AG08396 (cell line): Measurements from ENCODE around the gene ZAP70.

Experiments used
- DNase-seq: peaks from one replicate; pipeline ENCODE4 v3.0.0; 2012; ENCODE audit warnings: low spot score, mixed read lengths

Gene ZAP70

DNA sequence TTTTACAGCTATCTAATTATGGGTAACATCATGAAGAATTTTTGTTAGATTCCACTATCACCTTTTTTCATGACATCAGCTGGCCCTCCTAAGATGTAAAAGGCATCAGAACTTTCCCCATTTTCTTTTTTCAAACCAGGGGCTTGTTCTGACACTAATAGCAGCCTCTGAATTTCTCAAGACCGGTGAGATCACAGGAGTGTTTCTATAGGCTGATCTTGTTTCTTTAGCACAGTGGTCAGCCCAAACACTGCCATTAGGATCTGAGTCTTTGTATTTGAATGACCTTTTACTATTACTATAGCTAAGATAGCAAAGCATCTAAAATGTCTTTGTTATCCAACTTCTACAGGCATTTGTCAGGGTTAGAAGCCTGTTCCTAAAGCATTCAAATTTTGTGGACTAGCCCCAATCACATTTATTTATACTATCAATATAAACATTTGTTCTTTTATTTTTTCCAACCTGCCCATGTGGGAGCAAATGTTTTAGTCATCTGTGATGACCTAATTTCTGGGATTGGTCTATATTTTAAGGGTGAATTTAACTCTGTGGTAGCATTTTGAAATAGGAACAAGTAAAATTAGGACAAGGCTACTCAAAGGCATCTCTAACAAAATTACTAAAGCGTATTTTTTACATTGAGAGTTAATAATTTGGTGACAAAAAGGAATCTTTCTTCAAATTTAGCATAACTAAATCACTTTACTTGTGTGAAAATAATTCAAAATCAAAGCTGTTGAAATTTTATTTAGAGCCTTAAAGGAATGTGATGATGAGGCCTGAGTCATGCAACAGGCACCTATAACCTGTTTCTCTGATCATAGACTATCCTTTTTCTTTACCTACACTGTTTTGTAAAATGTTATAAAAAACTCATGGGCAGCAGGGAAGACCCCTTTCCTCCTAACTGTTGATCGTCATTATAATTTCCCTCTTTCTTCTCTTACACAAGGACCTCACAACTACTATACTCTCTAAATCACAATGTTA lies 39.3 kb downstream of the ZAP70 start:
- DNase-seq: peak; percentile 39

DNA sequence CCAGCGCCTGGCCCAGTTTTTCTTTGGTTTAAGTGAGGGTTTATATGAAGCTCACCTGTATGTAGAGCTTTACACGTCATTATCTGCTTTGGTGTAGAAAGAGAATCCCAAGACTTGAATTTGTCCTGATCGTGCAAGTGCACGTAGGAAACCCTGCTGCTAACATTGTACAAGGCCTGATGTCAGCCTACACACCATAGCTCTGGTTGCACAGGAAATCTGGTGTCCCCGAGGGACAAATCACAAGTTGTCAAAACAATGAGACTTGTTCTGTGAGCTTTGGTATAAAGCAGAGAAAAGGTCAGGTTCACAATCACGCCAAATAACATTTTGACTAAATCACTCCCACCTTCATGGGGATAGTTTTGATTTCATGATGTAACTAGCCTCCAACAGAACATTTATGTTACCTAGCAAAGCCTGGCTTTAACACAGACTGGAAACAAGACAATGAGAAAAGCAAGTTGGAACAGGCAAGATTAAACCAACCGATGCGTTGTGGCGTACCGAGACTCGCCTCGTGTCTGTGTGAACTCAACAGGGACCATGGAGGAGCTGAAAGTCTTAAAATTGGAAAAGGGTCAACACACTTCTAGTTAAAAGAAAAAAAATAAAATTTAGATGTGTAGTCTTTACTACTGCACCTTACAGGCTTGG lies 41.4 kb downstream of the ZAP70 start:
- DNase-seq: no peak

DNA sequence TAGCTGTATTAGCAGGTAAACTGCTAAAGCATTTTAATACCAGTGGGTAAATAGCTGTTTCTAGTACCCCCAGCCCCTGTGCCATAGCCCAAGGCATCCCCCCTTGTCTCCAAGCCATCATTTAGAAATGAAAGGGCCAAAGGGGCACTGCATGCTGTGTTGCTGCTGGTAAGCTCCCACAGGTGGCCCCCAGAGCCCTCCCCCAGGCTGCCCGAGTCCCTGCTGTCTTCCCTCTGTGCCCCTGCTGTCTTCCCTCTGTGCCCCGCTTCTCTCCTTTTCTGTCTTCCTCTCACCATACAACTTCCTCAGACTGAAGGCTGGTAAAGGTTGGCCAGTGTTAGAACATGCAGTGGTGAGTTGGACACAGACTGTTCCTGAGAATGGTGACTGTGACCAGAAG lies 42.1 kb downstream of the ZAP70 start:
- DNase-seq: no peak

- no peak for DNase-seq
Measured at GRCh38 chr2:97757062-97757461, 43.7 kb downstream of the ZAP70 start.

GRCh38 chr2:97758131-97758705 lies 44.8 kb downstream of the ZAP70 start:
- no peak for DNase-seq

DNA sequence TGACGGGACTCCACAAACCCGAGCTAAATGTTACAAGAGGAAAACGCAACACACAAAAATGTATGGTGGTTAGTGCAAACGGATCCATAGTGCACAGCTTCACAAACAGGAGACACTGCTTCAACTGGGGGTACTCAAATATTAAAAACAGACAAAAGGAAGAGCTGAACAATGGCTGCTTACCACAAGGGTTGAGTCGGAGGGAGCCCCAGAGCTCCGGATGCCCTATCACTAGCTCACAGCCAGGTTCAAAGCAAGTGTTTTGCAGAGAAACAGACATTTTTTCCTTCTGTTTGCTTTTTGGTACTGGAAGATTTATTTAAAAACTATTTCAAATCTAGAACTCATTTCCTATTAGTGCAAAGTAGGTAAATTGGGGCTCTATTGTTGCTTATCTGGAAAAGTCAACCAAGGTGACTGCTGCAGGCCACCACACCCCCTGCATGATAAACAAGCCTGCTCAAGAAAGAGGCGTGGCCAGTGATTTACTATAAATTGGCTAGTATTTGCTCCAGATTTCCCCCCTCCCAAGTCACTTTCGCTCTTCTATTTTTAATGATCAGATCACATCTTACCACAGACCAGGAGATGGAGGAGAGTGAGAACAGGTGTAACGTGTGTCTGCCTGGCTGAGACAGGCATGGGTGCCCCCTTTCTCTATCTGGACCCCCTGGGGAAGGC lies 46.5 kb downstream of the ZAP70 start:
- no peak for DNase-seq

DNA sequence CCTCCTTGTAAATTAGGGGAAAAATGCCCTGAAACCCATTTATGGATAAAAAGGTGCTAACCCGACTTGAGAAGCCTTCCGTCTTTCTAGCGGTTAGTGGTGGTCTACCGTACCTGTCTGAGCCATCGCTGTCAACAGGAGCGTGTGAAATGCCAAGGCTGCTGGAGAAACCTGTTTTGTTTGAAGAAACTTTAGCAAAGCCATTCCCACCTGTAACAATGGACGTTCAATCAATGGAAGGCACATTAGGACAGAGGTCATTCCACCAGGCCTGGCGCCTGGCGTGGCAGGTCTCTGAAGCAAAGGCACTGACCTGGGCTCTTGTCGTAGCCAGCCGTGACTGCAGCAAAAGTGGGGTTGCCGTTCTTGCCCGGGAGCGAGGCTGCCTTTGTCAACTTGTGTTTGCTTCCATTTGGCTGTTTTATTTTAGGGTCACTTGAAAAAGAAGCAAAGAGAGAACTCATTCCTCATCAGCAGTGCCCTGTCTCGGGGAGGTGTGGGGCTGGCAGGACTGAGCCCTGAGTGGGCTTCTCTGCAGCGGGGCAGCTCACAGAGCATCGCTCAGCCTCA lies 47.2 kb downstream of the ZAP70 start:
- no peak for DNase-seq

GRCh38 chr2:97761192-97761591 lies 47.8 kb downstream of the ZAP70 start:
- DNase-seq: no peak

- DNase-seq: no peak
Measured at GRCh38 chr2:97763176-97763845, 49.9 kb downstream of the ZAP70 start.

DNA sequence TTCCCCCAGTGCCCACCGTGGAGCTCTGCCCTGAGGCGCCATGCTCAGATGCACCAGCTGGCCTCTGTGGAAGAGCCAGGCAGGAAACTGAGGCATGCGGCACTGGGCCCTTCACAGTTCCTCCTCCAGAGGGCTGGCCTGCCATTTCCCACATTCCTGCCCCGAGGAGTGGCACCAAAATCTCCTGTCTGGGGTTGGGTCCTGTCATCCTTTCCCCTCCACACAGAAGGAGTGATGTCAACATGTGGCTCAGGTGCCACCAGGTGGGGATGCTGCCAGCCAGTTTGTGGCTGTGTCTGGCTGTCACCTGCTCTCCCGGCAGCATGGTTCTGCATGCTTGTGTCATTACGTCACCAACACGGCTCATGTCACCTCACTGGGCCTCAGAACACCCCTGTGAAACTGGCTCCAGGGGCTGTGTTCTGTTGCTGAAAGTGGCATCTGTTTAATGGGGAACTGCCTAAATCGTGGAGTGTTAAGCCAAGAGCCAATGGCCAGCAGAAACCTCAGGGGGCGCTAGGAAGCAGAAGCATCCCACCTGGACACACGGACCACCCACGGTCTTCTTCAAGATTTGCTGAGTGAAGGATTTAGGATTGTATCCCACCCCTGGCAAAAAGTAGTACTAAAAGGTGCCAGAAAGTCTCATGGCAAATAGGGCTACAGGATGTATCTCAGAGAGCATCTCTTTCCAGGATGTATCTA lies 51.3 kb downstream of the ZAP70 start:
- DNase-seq: no peak

DNA sequence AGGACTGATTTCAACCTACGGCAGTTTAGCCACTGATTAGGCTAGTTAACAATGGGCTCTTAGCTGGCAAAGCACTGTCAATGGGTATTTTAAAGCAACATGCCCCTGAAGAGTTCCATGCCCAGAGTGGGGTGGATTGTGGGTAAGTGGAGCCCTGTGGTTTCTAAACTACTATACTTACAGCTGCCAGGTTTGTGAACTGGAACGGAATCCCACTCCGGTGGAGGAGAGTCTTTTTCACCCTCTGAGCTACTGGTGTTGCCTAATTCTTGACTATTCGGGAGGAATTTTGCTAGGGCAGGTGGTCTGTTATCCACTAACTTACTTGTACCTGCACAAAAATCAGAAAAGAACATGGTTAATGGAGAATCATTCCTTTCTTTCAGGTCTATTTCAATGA lies 52.6 kb downstream of the ZAP70 start:
- DNase-seq: no peak

DNA sequence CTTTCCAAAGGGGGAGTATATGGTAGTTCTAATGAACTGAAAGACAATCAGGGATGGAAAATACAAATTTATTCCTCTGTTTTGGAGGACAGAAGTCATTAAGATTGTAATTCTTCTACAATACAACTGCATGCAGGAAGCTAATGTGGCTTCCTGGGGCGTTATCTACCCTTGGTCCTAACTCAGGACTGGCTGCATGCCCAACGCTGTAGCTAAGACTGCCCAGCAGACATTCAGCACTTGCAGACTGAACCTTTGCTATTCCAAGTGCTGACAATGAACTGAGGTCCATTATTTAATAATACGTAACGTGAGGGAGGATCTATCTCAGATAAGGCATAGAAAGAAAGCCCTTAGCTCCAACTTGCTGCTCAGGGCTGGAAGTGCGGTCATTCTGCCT lies 53.2 kb downstream of the ZAP70 start:
- DNase-seq: no peak

GRCh38 chr2:97769308-97769707 lies 55.9 kb downstream of the ZAP70 start:
- no peak for DNase-seq

DNA sequence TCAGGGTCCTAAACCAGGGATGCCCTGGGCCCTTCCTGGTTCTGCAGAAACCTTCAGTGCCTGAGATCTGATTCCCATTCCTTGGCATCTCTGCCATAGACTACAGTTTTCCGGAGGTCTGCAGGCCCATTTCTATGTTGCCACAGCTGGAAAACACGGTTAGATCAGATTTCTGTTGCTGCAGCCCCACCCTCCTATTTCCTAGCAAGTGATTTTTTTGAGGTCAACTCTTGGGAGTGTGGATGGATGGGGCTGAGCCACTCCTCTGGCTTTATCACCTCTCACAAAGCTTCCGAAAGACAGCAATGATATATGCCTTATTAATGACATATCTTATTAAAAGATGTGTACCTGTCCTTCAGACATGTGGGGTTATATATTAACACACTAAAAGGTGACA lies 56.3 kb downstream of the ZAP70 start:
- no peak for DNase-seq

- DNase-seq: no peak
Measured at GRCh38 chr2:97770445-97770844, 57.1 kb downstream of the ZAP70 start.

DNA sequence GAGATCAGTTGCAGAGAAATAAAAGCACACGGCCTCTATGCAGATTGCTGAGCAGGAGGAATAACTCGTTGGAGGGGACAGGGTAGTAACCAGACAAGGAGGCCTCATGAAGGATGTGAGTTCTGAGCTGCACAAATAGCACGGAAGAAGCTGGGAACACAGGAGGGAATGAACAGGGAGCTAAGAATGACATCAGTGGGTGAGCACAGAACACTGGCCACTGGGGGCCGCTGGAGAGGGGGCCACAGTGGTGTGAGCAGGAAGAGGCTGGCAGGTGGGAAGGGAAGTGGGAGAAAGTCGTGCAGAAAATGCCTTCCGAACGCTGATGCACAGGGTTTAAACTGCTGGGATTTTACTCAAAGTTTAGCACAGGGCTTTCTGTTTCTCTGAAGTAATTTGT lies 61.0 kb downstream of the ZAP70 start:
- no peak for DNase-seq

DNA sequence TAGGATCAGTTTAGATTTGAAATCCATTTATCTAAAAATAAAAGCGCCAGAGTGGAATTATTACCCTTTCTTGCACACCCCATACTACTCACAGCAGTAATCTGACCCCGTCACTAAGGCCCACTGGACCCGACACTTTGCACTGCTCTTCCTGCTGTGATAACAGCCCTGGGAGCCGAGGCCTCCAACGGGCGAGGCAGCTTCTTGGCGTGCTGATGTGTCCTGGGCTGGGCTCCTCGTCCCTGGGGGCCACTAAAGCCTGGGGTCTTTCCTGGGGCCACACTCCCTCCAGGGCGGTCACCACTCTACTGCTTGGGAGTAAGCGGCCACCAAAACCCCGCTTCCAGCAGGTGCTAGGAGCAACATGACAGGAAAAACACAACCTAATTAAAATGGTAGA lies 61.7 kb downstream of the ZAP70 start:
- DNase-seq: no peak

- no peak for DNase-seq
Measured at GRCh38 chr2:97779141-97779540, 65.8 kb downstream of the ZAP70 start.

DNA sequence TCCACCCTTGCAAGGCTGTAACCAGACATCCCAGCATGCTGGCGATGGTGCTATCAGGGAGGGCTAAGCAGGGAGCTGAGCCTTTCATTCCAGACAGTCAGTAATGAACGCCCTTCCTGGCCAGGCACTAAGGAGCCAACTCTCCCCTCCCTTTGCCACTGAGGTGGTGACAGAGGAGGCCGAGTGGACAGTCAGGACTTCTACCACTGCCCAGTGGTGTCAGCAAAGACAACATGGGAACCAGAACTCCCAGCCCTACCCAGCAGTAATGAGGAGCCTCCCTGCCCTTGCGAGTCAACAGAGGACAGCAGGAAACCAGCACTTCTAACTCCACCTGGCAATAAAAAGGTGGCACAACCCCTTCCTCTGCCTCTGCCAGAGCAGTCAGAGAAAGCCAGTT lies 68.6 kb downstream of the ZAP70 start:
- DNase-seq: no peak

- no peak for DNase-seq
Measured at GRCh38 chr2:97784953-97785352, 71.6 kb downstream of the ZAP70 start.

DNA sequence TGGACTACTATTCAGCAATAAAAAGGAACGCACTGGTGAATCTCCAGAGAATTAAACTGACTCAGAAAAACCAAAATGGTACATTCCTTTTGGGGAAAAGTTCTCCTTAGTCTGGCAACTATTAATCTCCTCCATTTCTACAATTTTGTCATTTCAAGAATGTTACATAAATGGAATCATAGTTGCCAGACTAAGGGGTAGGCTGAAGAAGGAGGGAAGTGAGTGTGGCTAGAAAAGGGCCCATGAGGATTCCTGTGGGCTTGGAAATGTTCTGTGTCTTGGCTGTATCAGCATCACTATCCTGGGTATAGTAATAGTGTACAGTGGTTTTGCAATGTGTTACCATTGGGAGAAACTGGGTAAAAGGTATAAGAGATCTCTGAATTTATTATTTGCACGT lies 72.4 kb downstream of the ZAP70 start:
- no peak for DNase-seq
